ENCODE data around the gene PTTG1IP.

The PTTG1IP gene

GRCh38 chr21:44858291-44858690 is 15.2 kb downstream of the PTTG1IP start:
- no peak for DNase-seq

DNA sequence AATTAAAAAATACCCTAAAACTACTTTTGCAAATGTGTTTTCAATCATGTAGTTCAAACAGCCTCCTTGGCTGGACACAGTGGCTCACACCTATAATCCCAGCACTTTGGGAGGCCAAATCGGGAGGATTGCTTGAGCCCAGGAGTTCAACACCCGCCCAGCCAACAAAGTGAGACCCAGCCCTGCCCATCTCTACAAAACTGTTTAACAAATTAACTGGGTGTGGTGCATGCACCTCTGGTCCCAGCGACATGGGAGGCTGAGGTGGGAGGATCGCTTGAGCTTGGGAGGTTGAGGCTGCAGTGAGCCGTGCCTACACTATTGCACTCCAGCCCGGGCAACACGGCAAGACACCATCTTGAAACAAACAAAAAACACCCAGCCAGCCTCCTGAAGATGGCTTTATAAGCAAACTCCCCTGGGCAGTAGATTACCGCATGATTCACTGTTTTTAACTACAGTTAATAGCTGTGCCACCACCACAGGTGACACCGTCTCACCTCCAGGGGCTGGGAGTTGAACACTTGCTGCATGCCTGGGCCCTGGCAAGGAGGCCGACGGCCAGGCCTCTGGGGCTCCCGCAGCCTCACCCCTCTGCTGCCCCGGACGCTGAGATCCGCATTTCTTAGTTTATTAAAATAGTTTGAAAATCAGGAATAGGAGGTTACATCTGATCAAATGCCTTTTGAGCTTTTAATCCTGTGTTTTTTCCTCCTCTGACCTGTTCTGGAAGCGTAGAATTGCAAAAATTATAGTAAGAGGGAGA is 16.2 kb downstream of the PTTG1IP start:
- no peak for DNase-seq

DNA sequence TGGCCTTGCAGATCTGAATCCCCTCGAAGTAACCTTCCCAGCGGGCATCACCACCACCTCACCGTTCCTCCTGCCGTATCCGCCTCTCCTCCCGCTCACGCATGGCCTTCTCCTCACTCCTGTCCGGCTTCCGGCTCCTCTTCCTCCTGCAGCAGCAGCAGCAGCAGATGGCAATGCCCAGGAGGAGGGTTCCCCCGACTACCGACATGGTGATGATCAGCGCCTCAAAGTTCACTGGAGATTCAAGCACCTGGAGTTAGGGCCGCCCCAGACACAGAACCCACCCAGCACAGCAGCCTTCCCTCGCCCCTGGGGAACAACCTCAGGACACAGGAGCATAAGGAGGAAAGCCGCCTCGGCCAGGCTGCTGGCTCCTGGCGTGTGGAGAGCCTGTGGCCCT is 17.4 kb downstream of the PTTG1IP start:
- DNase-seq, result no peak

- no peak for DNase-seq
These were observed 17.9 kb downstream of the PTTG1IP start for GRCh38 chr21:44855572-44855971.

DNA sequence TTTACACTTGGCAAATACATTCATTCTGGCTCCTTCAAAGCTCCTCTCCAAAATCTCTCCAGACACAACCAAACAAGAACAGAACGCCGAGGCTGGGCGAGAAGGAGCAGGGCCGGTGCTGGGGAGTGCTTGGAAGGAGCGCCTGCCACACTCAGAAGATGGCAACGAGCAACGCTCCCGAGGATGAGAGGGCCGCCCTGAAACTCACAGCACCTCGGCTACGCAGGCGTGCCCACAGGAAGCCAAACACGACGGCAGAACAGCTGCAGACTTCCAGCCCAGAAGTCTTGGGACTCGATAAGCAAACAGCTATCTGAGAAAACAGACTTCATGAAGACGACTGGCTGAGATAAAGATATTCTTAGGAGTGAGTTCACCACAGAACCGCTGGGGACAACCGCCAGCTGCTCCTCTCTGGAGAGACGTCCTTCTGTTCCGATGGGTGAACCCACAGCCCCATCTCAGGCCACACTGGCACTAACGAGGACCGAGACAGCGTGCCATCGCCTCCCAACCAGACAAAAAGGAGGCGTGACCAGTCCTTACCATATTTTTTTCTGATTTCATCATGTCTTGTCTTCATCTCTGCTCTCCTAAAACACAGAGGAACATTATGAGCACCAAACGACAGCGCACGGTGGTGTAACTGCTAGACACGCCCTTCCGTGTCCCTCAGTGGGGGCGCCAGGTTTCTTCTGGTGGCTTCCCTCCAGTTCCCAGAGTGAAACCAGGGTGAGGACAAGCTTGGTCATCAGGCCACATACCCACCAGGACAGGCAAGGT is 18.6 kb downstream of the PTTG1IP start:
- no peak for DNase-seq

- DNase-seq, result no peak
These were observed 19.2 kb downstream of the PTTG1IP start for GRCh38 chr21:44854391-44854663.

GRCh38 chr21:44853601-44854390 is 19.7 kb downstream of the PTTG1IP start:
- DNase-seq, result no peak

- DNase-seq, result no peak
These were observed 22.4 kb downstream of the PTTG1IP start for GRCh38 chr21:44850905-44851657.

GRCh38 chr21:44850208-44850800 is 23.2 kb downstream of the PTTG1IP start:
- no peak for DNase-seq

DNA sequence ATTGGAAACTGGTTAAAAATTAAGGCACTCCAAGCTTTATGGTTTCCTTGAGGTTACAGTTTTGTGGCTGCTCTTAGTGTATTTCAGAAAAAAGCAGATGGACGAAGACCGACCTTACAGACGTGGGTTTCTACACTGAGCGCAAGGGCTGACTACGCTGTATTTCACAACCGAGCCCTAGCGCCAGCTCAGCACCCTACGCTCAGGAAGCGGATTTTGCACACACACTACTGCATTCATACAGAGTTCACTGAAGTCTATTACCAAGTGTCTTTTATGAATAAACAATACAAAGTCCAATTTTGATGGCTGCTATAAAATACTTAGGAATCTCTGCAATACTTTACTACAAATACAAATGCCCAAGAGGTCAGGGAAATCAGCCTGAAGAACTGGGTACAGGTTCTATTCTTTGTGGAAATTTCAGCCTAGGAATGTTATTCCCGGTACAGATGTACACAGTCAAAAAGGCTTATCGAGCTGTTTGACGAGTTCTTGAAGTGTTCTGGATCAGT is 23.8 kb downstream of the PTTG1IP start:
- no peak for DNase-seq

GRCh38 chr21:44848821-44849521 is 24.5 kb downstream of the PTTG1IP start:
- DNase-seq, result no peak

DNA sequence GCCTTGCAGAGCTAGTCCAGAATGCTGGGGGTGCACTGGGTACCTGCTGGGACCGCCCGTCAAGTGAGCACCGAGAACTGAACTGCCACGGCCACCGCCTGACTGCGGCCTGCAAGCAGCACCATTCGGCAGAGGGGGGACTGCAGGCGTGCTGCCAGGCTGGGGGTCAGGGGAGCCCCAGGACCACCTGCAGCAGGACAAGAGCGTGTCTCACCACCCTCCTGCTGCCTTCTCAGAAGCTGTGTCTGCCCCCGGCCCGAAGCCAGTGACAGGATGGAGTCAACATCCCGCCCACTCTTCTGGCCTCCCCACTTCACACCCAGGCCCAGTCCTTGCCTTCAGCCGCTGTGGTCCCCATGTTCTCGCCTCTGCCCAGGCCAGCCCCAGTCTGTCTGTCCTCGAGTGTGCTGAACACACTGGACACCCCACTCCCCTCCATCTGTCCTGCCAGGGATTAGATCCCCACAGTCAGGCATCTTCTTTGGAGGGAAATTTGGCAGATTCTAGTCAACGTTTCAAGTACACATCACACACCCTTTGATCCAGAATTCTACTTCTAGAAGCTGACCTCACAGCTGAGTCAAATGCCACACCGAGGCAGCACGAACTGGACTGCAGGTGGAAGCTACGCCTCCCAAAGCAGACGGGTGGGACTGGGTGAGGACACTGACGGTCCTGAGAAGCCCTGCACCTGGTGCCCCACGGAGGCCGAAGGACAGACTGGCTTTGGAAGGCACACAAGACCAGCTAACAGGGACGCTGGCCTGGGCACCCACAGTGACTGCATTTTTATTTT is 26.0 kb downstream of the PTTG1IP start:
- no peak for DNase-seq

DNA sequence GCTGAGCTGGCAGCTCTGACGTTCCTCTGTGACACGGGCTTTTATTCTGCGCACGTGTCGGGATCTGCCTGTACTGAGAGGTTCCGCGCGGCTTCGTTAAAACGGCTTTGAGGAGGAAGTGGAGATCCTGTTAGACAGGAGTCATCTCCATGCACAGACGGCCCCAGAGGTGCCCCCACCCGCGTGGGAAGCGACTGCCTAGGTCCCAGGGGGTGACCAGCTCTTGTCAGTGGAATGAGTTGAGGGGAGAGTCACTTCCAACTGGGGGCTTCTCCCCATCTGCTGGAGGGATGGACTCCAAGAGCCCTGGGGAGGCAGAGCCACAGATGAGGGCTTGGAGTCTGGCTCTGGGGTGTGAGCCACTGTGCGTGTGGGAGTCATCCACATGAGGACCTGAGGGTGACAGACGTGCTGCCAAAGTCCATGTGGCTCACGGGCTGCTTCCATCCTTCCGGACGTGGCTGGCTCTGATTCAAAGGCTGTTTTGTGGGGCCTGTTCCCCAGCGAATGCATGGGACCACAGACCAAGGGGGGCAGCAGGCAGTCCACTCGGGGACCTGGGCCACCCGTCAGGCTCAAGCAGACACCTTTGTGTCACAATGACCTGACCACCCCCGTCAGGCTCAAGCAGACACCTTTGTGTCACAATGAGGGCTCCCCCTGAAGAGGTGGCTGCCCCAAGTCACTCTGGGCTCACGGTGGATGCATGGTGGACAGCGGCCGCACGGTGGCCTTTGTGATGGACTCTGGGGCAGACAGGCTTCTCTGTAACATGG is 26.8 kb downstream of the PTTG1IP start:
- peak; percentile 21 for DNase-seq

- DNase-seq, result no peak
These were observed 27.3 kb downstream of the PTTG1IP start for GRCh38 chr21:44846224-44846484.

GRCh38 chr21:44845418-44846223 is 27.9 kb downstream of the PTTG1IP start:
- DNase-seq, result peak; percentile 55

GRCh38 chr21:44844256-44844655 is 29.2 kb downstream of the PTTG1IP start:
- DNase-seq, result no peak

GRCh38 chr21:44842721-44843445 is 30.6 kb downstream of the PTTG1IP start:
- no peak for DNase-seq

DNA sequence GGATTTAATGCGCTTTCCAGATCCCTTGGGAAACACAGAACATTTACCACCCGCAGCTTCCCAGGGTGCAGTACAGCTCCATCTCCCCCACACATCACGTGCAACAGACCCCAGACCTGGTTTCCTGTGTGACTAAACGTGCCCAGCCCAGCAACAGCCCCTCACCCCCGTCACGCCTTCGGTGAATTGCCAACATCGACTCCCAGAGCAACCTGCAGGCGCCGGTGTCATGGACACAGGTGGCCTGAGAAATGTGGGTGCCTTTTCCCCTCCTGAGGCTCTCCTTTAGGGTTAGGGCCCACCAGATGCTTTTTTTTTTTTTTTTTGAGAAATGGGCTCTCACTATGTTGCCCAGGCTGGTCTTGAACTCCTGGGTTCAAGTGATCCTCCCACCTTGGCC is 31.4 kb downstream of the PTTG1IP start:
- no peak for DNase-seq

DNA sequence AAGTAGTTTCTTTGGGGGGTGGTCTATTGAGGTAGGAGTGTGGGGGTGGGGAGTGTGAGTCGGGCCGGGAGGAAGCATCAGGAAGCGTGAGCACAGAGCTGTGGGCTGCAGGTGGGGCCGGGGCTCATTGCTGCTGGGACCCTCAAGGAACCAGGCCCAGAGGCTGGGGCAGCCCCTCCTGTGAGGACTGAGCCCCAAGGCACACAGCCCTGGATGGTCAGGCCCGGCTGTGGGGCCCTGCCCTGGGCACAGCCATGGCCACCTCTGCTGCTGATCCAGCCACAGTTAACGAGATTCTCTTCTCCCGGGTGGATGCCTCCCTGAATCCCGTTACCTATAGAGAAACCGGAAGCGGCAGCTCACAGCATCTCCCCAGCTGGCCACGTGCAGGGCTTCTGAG is 32.7 kb downstream of the PTTG1IP start:
- DNase-seq, result no peak
